IMR-90 (cell line): Measurements from ENCODE around the gene IL12RB1. TPM values are rescaled to one million over a fixed set of nuclear protein-coding genes. Genes with fewer than 3 reads are reported as not detected.
A peak's percentile ranks its signal among the peaks of the same experiment; 100 is the strongest.

Experiments used
- ATAC-seq: fragments of 200-7000 bp; cut with Tn5 transposase; 2 replicates; pipeline ENCODE4 v1.9.1; 2020; ENCODE audit warnings: low read depth, mild to moderate bottlenecking, moderate library complexity
- BruUV-seq: library from RNA; stranded (reverse); fragments of 400-500 nt; replicated peaks from 2 replicates; lab custom pipeline; 2021; lab: Mats Ljungman, UMichigan
- CTCF ChIA-PET: fragments of 300-600 bp; formaldehyde crosslinking; extraction: SDS; loops from one replicate; lab custom pipeline; 2021; ENCODE audit warnings: antibody characterized with exemption; lab: Yijun Ruan, JAX
- POLR2A ChIA-PET: fragments of 300-600 bp; sonication (Branson Sonifier 250); formaldehyde crosslinking; loops from one replicate; lab custom pipeline; 2022; ENCODE audit warnings: antibody characterized with exemption; ENCODE audit not compliant: unreplicated experiment; lab: Charles Lee
- DNase-seq: peaks from one replicate; pipeline ENCODE4 v3.0.0; 2013
- H2AFZ ChIP-seq: replicated peaks from 2 replicates; pipeline ENCODE3; 2013; ENCODE audit warnings: low read length, mild to moderate bottlenecking; ENCODE audit not compliant: poor library complexity
- H2AK5ac ChIP-seq: 2 replicates; pipeline ENCODE4 v1.6.1; 2013; ENCODE audit warnings: low read depth, low read length, inconsistent platforms
- H2AK9ac ChIP-seq: replicated peaks from 2 replicates; pipeline ENCODE3; 2013; ENCODE audit warnings: mild to moderate bottlenecking, low read depth, low read length, moderate library complexity; ENCODE audit not compliant: poor library complexity
- H2BK120ac ChIP-seq: 2 replicates; pipeline ENCODE4 v1.6.1; 2013; ENCODE audit warnings: low read depth, low read length, inconsistent platforms
- H2BK15ac ChIP-seq: 3 replicates; pipeline ENCODE4 v1.6.1; 2013; ENCODE audit warnings: low read depth, low read length, inconsistent platforms
- H2BK20ac ChIP-seq: 2 replicates; pipeline ENCODE4 v1.6.1; 2013; ENCODE audit warnings: low read depth, mild to moderate bottlenecking, inconsistent platforms, low read length, moderate library complexity
- H2BK5ac ChIP-seq: 2 replicates; pipeline ENCODE4 v1.6.1; 2013; ENCODE audit warnings: mild to moderate bottlenecking, low read depth, low read length, inconsistent platforms; ENCODE audit not compliant: poor library complexity, severe bottlenecking
- H3K14ac ChIP-seq: replicated peaks from 2 replicates; pipeline ENCODE4 v1.6.1; 2013; ENCODE audit warnings: low read depth, low read length, inconsistent platforms
- H3K18ac ChIP-seq: 2 replicates; pipeline ENCODE4 v1.6.1; 2013; ENCODE audit warnings: low read depth, low read length, control low read depth
- H3K23ac ChIP-seq: 2 replicates; pipeline ENCODE4 v1.6.1; 2013; ENCODE audit warnings: low read depth, low read length, inconsistent platforms
- H3K27ac ChIP-seq: 2 replicates; pipeline ENCODE4 v1.5.1; 2013; ENCODE audit warnings: mild to moderate bottlenecking, control low read depth, low read length; ENCODE audit not compliant: insufficient read depth
- H3K27me3 ChIP-seq: 2 replicates; pipeline ENCODE4 v1.6.1; 2013; ENCODE audit warnings: low read length; ENCODE audit not compliant: control insufficient read depth, insufficient read depth
- H3K36me3 ChIP-seq: 2 replicates; pipeline ENCODE4 v1.6.1; 2013; ENCODE audit warnings: low read length, mixed read lengths; ENCODE audit not compliant: control insufficient read depth, insufficient read depth
- H3K4ac ChIP-seq: 2 replicates; pipeline ENCODE4 v1.6.1; 2013; ENCODE audit warnings: low read depth, low read length, inconsistent platforms
- H3K4me1 ChIP-seq: 2 replicates; pipeline ENCODE4 v1.6.1; 2013; ENCODE audit warnings: low read length, mixed read lengths; ENCODE audit not compliant: control insufficient read depth, insufficient read depth
- H3K4me2 ChIP-seq: 2 replicates; pipeline ENCODE4 v1.6.1; 2013; ENCODE audit warnings: low read depth, mild to moderate bottlenecking, control low read depth, low read length, moderate library complexity
- H3K4me3 ChIP-seq: 2 replicates; pipeline ENCODE4 v1.5.1; 2013; ENCODE audit warnings: low read depth, mild to moderate bottlenecking, control low read depth, low read length, moderate library complexity; ENCODE audit not compliant: insufficient read depth
- H3K56ac ChIP-seq: 2 replicates; pipeline ENCODE4 v1.6.1; 2013; ENCODE audit warnings: low read length, inconsistent platforms; ENCODE audit not compliant: insufficient read depth; ENCODE audit errors: extremely low read depth
- H3K79me1 ChIP-seq, 2 experiments: 2 replicates each; pipeline ENCODE4 v1.6.1; 2013; ENCODE audit warnings: low read length in 2 of 2, inconsistent platforms in 1 of 2, low read depth in 1 of 2
- H3K9ac ChIP-seq: 2 replicates; pipeline ENCODE4 v1.6.1; 2013; ENCODE audit warnings: low read depth, low read length, control low read depth
- H3K9me1 ChIP-seq: 2 replicates; pipeline ENCODE4 v1.6.1; 2013; ENCODE audit warnings: low read length, inconsistent platforms; ENCODE audit not compliant: insufficient read depth
- H3K9me3 ChIP-seq: 2 replicates; pipeline ENCODE4 v1.6.1; 2013; ENCODE audit warnings: low read length; ENCODE audit not compliant: control insufficient read depth, insufficient read depth
- H4K20me1 ChIP-seq: 2 replicates; pipeline ENCODE4 v1.6.1; 2013; ENCODE audit warnings: low read length, inconsistent platforms; ENCODE audit not compliant: insufficient read depth
- H4K5ac ChIP-seq: 2 replicates; pipeline ENCODE4 v1.6.1; 2013; ENCODE audit warnings: mild to moderate bottlenecking, low read depth, low read length, control low read depth
- H4K8ac ChIP-seq, 2 experiments: 2 replicates each; pipeline ENCODE4 v1.6.1; 2013; ENCODE audit warnings: low read depth in 2 of 2, low read length in 2 of 2, control low read depth in 1 of 2, inconsistent platforms in 1 of 2
- H4K91ac ChIP-seq: 2 replicates; pipeline ENCODE4 v1.6.1; 2013; ENCODE audit warnings: low read depth, low read length, inconsistent platforms; ENCODE audit not compliant: insufficient read depth
- CEBPB ChIP-seq: IDR thresholded peaks from 2 replicates; pipeline ENCODE4 v1.6.1; 2012; ENCODE audit warnings: low read depth, low read length, improper control_type of control experiment
- RAD21 ChIP-seq: IDR thresholded peaks from 2 replicates; pipeline ENCODE4 v1.6.1; 2012; ENCODE audit warnings: low read length, improper control_type of control experiment
- WGBS, 2 experiments: methylation state at CpG; one replicate each; pipeline versions ENCODE4 v1.1.5 to v1.1.7; 2013; ENCODE audit warnings: missing lambda C conversion rate in 2 of 2; ENCODE audit not compliant: insufficient read length in 1 of 2; ENCODE audit errors: extremely low coverage in 2 of 2; 5-methylcytosine and 5-hydroxymethylcytosine counted together
- dilution Hi-C: fragments of 300-500 bp; cut with HindIII; formaldehyde crosslinking; loops from one replicate; pipeline ENCODE4 v1.14.3; 2018; ENCODE audit warnings: low sequenced_read_pairs; ENCODE audit not compliant: unreplicated experiment
- in situ Hi-C: fragments of 300-500 bp; cut with MboI; formaldehyde crosslinking; loops from 3 replicates; pipeline ENCODE4 v1.14.3; 2019; ENCODE audit warnings: low sequenced_read_pairs, inconsistent platforms, mixed read lengths
- intact Hi-C: fragments of 100-400 bp; cut with micrococcal nuclease; formaldehyde crosslinking; loops from 2 replicates; pipeline ENCODE4 v1.10.0; 2022
- polyA plus RNA-seq, 3 experiments: library from polyadenylated mRNA; depleted of rRNA; stranded (reverse); fragments of >200 nt; gene quantifications; 2 replicates each; pipeline ENCODE4 v1.2.3, GENCODE V29; 2012; ENCODE audit warnings: low replicate concordance in 1 of 3
- total RNA-seq: library from RNA; depleted of rRNA; stranded (reverse); fragments of >200 nt; gene quantifications from 2 replicates; pipeline ENCODE4 v1.2.3, GENCODE V29; 2012
- TF ChIP-seq, protein P1 (sequence below): fragments of 150-350 bp; IDR thresholded peaks from 2 replicates; pipeline ENCODE4 v1.6.1; 2016; ENCODE audit warnings: low read depth, mild to moderate bottlenecking, low read length, moderate library complexity, borderline replicate concordance

The IL12RB1 gene
- total and polyA plus RNA-seq, 2 of the 4 experiments (the other 2 are of a cell fraction), result not detected

DNA sequence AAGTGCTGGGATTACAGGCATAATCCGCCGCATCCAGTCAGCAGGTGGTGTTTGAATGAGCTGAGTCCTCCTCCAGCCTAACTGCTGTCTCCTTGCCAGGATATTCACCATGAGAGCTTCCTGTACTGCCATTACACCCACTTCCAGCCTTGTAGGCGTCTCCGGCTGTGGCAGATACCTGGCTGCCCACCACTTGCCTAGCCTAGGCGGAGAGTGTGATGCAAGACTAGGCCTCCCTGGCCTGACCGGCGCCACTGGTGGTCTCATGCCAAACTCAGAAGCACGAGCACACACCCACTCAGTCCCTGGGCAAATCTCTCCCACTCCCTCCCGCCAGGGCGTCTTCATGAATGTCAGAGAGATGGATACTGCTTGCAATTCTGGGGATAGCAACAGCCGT, 16.6 kb downstream of the IL12RB1 start:
- no peak overlapping the region for H3K14ac ChIP-seq
- 50% methylated on average over 4 of the region's 11 CpGs; no CpG with 5 or more reads in 1 of the 2 experiments for WGBS, 2 experiments
- ChIA-PET POLR2A (no interaction called here), CTCF (no interaction called here)
- no peak overlapping the region for H3K4me3 ChIP-seq
- no peak overlapping the region for H3K18ac ChIP-seq
- H2BK5ac ChIP-seq, result no peak overlapping the region
- peak overlapping the region; percentile 41 for H2AFZ ChIP-seq
- H3K36me3 ChIP-seq, result no peaks in the 10 kb centered on the region
- no peak overlapping the region for H3K9ac ChIP-seq
- intact Hi-C loops (no loop called here), dilution Hi-C loops (no loop called here), in situ Hi-C loops (loop anchor here (25.0 kb wide), 1 partner anchor 133 kb away; the partner anchor contains the start of gene CCDC124)
- no peaks in the 10 kb centered on the region for H3K4me1 ChIP-seq
- H3K27me3 ChIP-seq, result peaks cover 16% of the 10 kb centered on the region
- DNase-seq, result no peak
- no peak overlapping the region for H3K4ac ChIP-seq
- no peaks in the 10 kb centered on the region for H4K20me1 ChIP-seq
- no peak for ATAC-seq
- no peak overlapping the region for H4K8ac ChIP-seq
- no peak overlapping the region for H3K23ac ChIP-seq
- no peaks in the 10 kb centered on the region for H3K9me1 ChIP-seq
- TF ChIP-seq, protein P1, sequence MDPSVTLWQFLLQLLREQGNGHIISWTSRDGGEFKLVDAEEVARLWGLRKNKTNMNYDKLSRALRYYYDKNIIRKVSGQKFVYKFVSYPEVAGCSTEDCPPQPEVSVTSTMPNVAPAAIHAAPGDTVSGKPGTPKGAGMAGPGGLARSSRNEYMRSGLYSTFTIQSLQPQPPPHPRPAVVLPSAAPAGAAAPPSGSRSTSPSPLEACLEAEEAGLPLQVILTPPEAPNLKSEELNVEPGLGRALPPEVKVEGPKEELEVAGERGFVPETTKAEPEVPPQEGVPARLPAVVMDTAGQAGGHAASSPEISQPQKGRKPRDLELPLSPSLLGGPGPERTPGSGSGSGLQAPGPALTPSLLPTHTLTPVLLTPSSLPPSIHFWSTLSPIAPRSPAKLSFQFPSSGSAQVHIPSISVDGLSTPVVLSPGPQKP, result no peak
- TF ChIP-seq RAD21, result no peak
- TF ChIP-seq CEBPB, result 0 out of 2 replicates have a peak, but pooled peaks have one; percentile 9
- no peak overlapping the region for H4K5ac ChIP-seq
- H4K91ac ChIP-seq, result no peak overlapping the region
- H3K9me3 ChIP-seq, result no peaks in the 10 kb centered on the region
- no peak overlapping the region for H2AK5ac ChIP-seq
- no peak overlapping the region for H3K4me2 ChIP-seq
- H2BK120ac ChIP-seq, result no peak overlapping the region
- no peak overlapping the region for H3K27ac ChIP-seq
- peak overlapping the region; percentile 61 for H2AK9ac ChIP-seq
- no peaks in the 10 kb centered on the region for H3K79me1 ChIP-seq
- BruUV-seq, result no TSS peak
- no peak overlapping the region for H2BK20ac ChIP-seq
- no peak overlapping the region for H3K56ac ChIP-seq
- no peak overlapping the region for H2BK15ac ChIP-seq
